HCT116 (cell line): ENCODE results near the gene TCEA3. TPM values are rescaled to one million over a fixed set of nuclear protein-coding genes. Genes with fewer than 3 reads are reported as not detected.

Source experiments
- ATAC-seq: fragments of 200-7000 bp; cut with Tn5 transposase; 2 replicates; pipeline ENCODE4 v1.9.1; 2020; ENCODE audit warnings: mild to moderate bottlenecking, moderate library complexity
- BruUV-seq: library from RNA; stranded (reverse); fragments of 400-500 nt; replicated peaks from 2 replicates; lab custom pipeline; 2021; lab: Mats Ljungman, UMichigan
- CTCF ChIA-PET: fragments of 300-600 bp; sonication (Branson Sonifier 250); formaldehyde crosslinking; loops from one replicate; lab custom pipeline; 2021; ENCODE audit warnings: antibody characterized with exemption; lab: Charles Lee
- POLR2A ChIA-PET: fragments of 300-600, 350-600 bp; sonication (Branson Sonifier 250); formaldehyde crosslinking; loops from one replicate; lab custom pipeline; 2021; ENCODE audit warnings: antibody characterized with exemption; lab: Charles Lee
- RAD21 ChIA-PET, 2 experiments: fragments of 300-600 bp; sonication (Branson Sonifier 250); formaldehyde crosslinking; loops; one replicate each; lab custom pipeline; 2023; ENCODE audit warnings: low total read pairs in 2 of 2; ENCODE audit not compliant: uncharacterized antibody in 2 of 2, unreplicated experiment in 2 of 2, low non-redundant PET in 1 of 2; lab: Charles Lee
- DNase-seq: peaks from one replicate; pipeline ENCODE4 v3.0.0-alpha.2; 2010; ENCODE audit warnings: low read depth, low spot score
- H2AFZ ChIP-seq: fragments of 200-600 bp; shearing (Covaris generic), sonication (generic); 2 replicates; pipeline ENCODE4 v1.6.1; 2017; ENCODE audit warnings: low read depth, mixed run types, mixed read lengths, antibody characterized with exemption, low read length; ENCODE audit not compliant: poor library complexity, severe bottlenecking
- H3K27ac ChIP-seq: 2 replicates; pipeline ENCODE4 v1.5.1; 2012; ENCODE audit warnings: low read depth, low read length
- H3K27me3 ChIP-seq: fragments of 200-600 bp; sonication (generic); 2 replicates; pipeline ENCODE4 v1.6.1; 2016; ENCODE audit warnings: mixed run types, low read length, mixed read lengths; ENCODE audit not compliant: insufficient read depth
- H3K36me3 ChIP-seq, 2 experiments: fragments of 200-500 bp in 1 of 2; fragments of 200-600 bp in 1 of 2; sonication (Bioruptor generic) in 1 of 2; sonication (generic) in 1 of 2; 2 replicates each; pipeline versions ENCODE4 v1.5.1 to v1.6.1; 2014 to 2016; ENCODE audit warnings: low read length in 2 of 2, inconsistent platforms in 1 of 2, mixed read lengths in 1 of 2, mixed run types in 1 of 2; ENCODE audit not compliant: insufficient read depth in 2 of 2, control insufficient read depth in 1 of 2
- H3K4me1 ChIP-seq, 2 experiments: fragments of 200-600 bp in 1 of 2; sonication (generic) in 1 of 2; 2 replicates each; pipeline versions ENCODE4 v1.5.1 to v1.6.1; 2012 to 2017; ENCODE audit warnings: low read length in 2 of 2, inconsistent platforms in 1 of 2, mild to moderate bottlenecking in 1 of 2, mixed read lengths in 1 of 2, mixed run types in 1 of 2, moderate library complexity in 1 of 2; ENCODE audit not compliant: insufficient read depth in 2 of 2, control insufficient read depth in 1 of 2
- H3K4me2 ChIP-seq: fragments of 200-600 bp; sonication (generic); 2 replicates; pipeline ENCODE4 v1.6.1; 2017; ENCODE audit warnings: mixed run types, low read length, mixed read lengths
- H3K4me3 ChIP-seq, 2 experiments: fragments of 200-600 bp in 1 of 2; sonication (generic) in 1 of 2; replicated peaks in 1 of 2; 2 replicates each; pipeline ENCODE4 v1.5.1; 2011 to 2016; ENCODE audit warnings: low read length in 2 of 2, control low read depth in 1 of 2, low read depth in 1 of 2, mild to moderate bottlenecking in 1 of 2, mixed read lengths in 1 of 2, mixed run types in 1 of 2
- H3K79me2 ChIP-seq: fragments of 200-600 bp; sonication (generic); 2 replicates; pipeline ENCODE4 v1.6.1; 2017; ENCODE audit warnings: mild to moderate bottlenecking, mixed run types, low read length, moderate library complexity, mixed read lengths; ENCODE audit not compliant: insufficient read depth
- H3K9ac ChIP-seq: fragments of 200-600 bp; sonication (generic); 2 replicates; pipeline ENCODE4 v1.6.1; 2016; ENCODE audit warnings: low read length, mixed read lengths
- H3K9me2 ChIP-seq: fragments of 200-600 bp; sonication (generic), shearing (Covaris generic); 2 replicates; pipeline ENCODE4 v1.6.1; 2017; ENCODE audit warnings: mixed run types, mild to moderate bottlenecking, moderate library complexity; ENCODE audit not compliant: insufficient read depth
- H3K9me3 ChIP-seq, 2 experiments: fragments of 200-500 bp in 1 of 2; fragments of 200-600 bp in 1 of 2; sonication (Bioruptor generic) in 1 of 2; sonication (generic) in 1 of 2; 2 replicates each; pipeline ENCODE4 v1.6.1; 2014 to 2017; ENCODE audit warnings: low read length in 2 of 2, mixed read lengths in 2 of 2, inconsistent platforms in 1 of 2, low read depth in 1 of 2, mild to moderate bottlenecking in 1 of 2, mixed run types in 1 of 2, moderate library complexity in 1 of 2; ENCODE audit not compliant: control insufficient read depth in 1 of 2, insufficient read depth in 1 of 2
- H4K20me1 ChIP-seq: fragments of 200-600 bp; sonication (generic), shearing (Covaris generic); 2 replicates; pipeline ENCODE4 v1.6.1; 2017; ENCODE audit warnings: mixed run types, mild to moderate bottlenecking, moderate library complexity; ENCODE audit not compliant: insufficient read depth
- ATF3 ChIP-seq: IDR thresholded peaks from 2 replicates; pipeline ENCODE4 v1.6.1; 2012
- CBX3 ChIP-seq: IDR thresholded peaks from 2 replicates; pipeline ENCODE4 v1.6.1; 2012; ENCODE audit warnings: low read depth
- CEBPB ChIP-seq: IDR thresholded peaks from 2 replicates; pipeline ENCODE4 v1.6.1; 2012; ENCODE audit warnings: low read depth
- CTCF ChIP-seq, 3 experiments: fragments of 200-600 bp in 1 of 3; sonication (generic) in 1 of 3; IDR thresholded peaks in 2 of 3; conservative IDR thresholded peaks in 1 of 3; 2 replicates each; pipeline ENCODE4 v1.5.1; 2012 to 2017; ENCODE audit warnings: low read depth in 2 of 3, low read length in 2 of 3, antibody characterized with exemption in 1 of 3, borderline replicate concordance in 1 of 3, control low read depth in 1 of 3, mild to moderate bottlenecking in 1 of 3, mixed read lengths in 1 of 3, mixed run types in 1 of 3, moderate library complexity in 1 of 3; ENCODE audit not compliant: insufficient read depth in 1 of 3
- EGR1 ChIP-seq: IDR thresholded peaks from 2 replicates; pipeline ENCODE4 v1.6.1; 2012; ENCODE audit warnings: low read depth
- EZH2 ChIP-seq: fragments of 200-600 bp; sonication (generic); IDR thresholded peaks from 2 replicates; pipeline ENCODE4 v1.6.1; 2017; ENCODE audit warnings: antibody characterized with exemption, mixed run types
- EZH2phosphoT487 ChIP-seq: fragments of 200-600 bp; IDR thresholded peaks from 2 replicates; pipeline ENCODE4 v1.6.1; 2018; ENCODE audit warnings: antibody characterized with exemption, borderline replicate concordance
- POLR2AphosphoS5 ChIP-seq: IDR thresholded peaks from 2 replicates; pipeline ENCODE4 v1.6.1; 2011; ENCODE audit warnings: mild to moderate bottlenecking, low read depth, low read length, moderate library complexity
- RAD21 ChIP-seq: IDR thresholded peaks from 2 replicates; pipeline ENCODE4 v1.6.1; 2012; ENCODE audit warnings: low read depth, mild to moderate bottlenecking
- SIN3A ChIP-seq: IDR thresholded peaks from 2 replicates; pipeline ENCODE4 v1.6.1; 2012; ENCODE audit warnings: low read depth
- SP1 ChIP-seq: IDR thresholded peaks from 2 replicates; pipeline ENCODE4 v1.6.1; 2012; ENCODE audit warnings: low read depth
- SRF ChIP-seq: IDR thresholded peaks from 2 replicates; pipeline ENCODE4 v1.6.1; 2012; ENCODE audit warnings: low read depth
- TCF7L2 ChIP-seq: IDR thresholded peaks from 2 replicates; pipeline ENCODE4 v1.7.0; 2011; ENCODE audit warnings: borderline replicate concordance, inconsistent platforms; ENCODE audit not compliant: insufficient read depth, insufficient read length; ENCODE audit errors: extremely low read depth
- YY1 ChIP-seq: IDR thresholded peaks from 2 replicates; pipeline ENCODE4 v1.6.1; 2011; ENCODE audit warnings: low read length, low read depth, moderate library complexity, mild to moderate bottlenecking; ENCODE audit not compliant: insufficient replicate concordance; ENCODE audit errors: extremely low read depth
- ZNF274 ChIP-seq: fragments of 200-500 bp; sonication (Bioruptor generic); IDR thresholded peaks from 2 replicates; pipeline ENCODE4 v1.6.1; 2014; ENCODE audit warnings: mild to moderate bottlenecking, low read depth, low read length, inconsistent platforms
- intact Hi-C: fragments of 100-400 bp; cut with micrococcal nuclease; formaldehyde crosslinking; loops from 2 replicates; pipeline ENCODE4 v1.10.0; 2022
- total RNA-seq: library from RNA; stranded (reverse); gene quantifications from one replicate; pipeline ENCODE4 v1.2.1, GENCODE V29; 2021; ENCODE audit not compliant: unreplicated experiment
- TF ChIP-seq, protein P1 (sequence below): IDR thresholded peaks from 2 replicates; pipeline ENCODE4 v1.6.1; 2011; ENCODE audit warnings: mild to moderate bottlenecking, low read length, moderate library complexity; ENCODE audit not compliant: insufficient replicate concordance; ENCODE audit errors: extremely low read depth
- TF ChIP-seq, protein P2 (sequence below): IDR thresholded peaks from 2 replicates; pipeline ENCODE4 v1.6.1; 2012
- TF ChIP-seq, protein P3 (sequence below): IDR thresholded peaks from 2 replicates; pipeline ENCODE4 v1.6.1; 2012; ENCODE audit warnings: low read depth

Gene TCEA3
- total RNA-seq, 1 experiment from 2014 or later = 3.7 TPM

DNA sequence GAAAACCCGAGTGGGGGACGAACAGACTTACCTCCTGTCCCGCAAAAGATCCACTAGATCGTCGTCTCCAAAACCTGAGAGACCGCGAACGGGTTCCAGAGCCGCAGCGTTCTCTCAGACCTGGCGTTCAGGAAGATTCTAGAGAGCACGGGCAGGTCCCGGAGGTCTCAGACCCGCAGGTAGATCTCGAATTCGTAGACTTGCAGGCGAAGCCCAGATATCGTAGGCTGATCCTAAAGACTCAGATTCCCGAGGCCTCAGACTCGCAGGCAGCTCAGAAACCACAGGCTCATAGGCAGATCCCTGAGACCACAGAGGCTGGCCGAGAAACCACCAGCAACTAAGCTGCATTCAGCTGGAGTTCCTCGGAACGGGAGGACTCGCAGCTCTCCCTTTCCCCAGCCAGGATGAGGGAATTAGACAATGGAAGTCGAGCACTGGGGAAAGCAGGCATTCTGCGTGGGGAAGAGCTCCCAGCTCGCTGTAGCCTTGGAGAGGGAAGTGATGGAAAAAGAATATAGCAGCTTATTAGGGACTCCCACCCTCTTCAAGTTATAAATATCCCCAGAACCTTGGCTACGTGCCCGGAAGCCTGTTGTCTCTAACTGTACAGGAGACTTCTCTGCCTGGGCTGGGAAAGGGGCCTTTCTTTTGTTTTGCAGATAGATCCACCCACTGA lies 55.1 kb downstream of the TCEA3 start, which contains the start of gene ZNF436:
TSS of gene ZNF436 (minus strand) at position 502 of the 679 bp plus-strand sequence. CDS start 1,831 bp downstream, outside the sequence.
- DNase-seq (no peak), ATAC-seq (no peak)
- CTCF ChIA-PET = interaction anchor here (3.3 kb wide), 1 partner anchor 34 kb away, joined by 21 read pairs; no protein-coding TSS in a partner anchor
- peaks cover 0 to 4% of the 10 kb centered on the region in 2 experiments; a peak in 2 of 4 replicates for H3K9me3 ChIP-seq
- peaks cover 16% of the 10 kb centered on the region for H3K79me2 ChIP-seq
- H3K4me2 ChIP-seq = peak within 1 kb of the TSS; percentile 100
- POLR2A ChIA-PET = interaction anchor here (3.3 kb wide), 1 partner anchor 25 kb away, joined by 30 read pairs; the partner anchor contains the start of gene HNRNPR
- peak within 1 kb of the TSS; percentile 100 for H2AFZ ChIP-seq
- RAD21 ChIA-PET = no interaction called here
- H3K4me3 ChIP-seq = peak within 1 kb of the TSS; percentile 65 to 69
- no peaks in the 10 kb centered on the region for H3K27me3 ChIP-seq
- H3K9me2 ChIP-seq = no peaks in the 10 kb centered on the region
- H4K20me1 ChIP-seq = no peaks in the 10 kb centered on the region
- intact Hi-C loops = loop anchor here (2.0 kb wide), 1 partner anchor 35 kb away; no protein-coding TSS in a partner anchor
- H3K27ac ChIP-seq = peak within 1 kb of the TSS; percentile 90
- peak within 1 kb of the TSS; percentile 92 for H3K9ac ChIP-seq
- BruUV-seq = TSS peak; percentile 66
- peaks cover 23 to 33% of the 10 kb centered on the region in 2 experiments for H3K4me1 ChIP-seq
- peaks cover 0 to 4% of the 10 kb centered on the region in 2 experiments; a peak in 1 of 4 replicates for H3K36me3 ChIP-seq
- TF ChIP-seq, protein P1, sequence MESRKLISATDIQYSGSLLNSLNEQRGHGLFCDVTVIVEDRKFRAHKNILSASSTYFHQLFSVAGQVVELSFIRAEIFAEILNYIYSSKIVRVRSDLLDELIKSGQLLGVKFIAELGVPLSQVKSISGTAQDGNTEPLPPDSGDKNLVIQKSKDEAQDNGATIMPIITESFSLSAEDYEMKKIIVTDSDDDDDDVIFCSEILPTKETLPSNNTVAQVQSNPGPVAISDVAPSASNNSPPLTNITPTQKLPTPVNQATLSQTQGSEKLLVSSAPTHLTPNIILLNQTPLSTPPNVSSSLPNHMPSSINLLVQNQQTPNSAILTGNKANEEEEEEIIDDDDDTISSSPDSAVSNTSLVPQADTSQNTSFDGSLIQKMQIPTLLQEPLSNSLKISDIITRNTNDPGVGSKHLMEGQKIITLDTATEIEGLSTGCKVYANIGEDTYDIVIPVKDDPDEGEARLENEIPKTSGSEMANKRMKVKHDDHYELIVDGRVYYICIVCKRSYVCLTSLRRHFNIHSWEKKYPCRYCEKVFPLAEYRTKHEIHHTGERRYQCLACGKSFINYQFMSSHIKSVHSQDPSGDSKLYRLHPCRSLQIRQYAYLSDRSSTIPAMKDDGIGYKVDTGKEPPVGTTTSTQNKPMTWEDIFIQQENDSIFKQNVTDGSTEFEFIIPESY = no peak
- TF ChIP-seq YY1 (no peak), ZNF274 (no peak), EZH2 (no peak), EZH2phosphoT487 (no peak), ATF3 (no peak), SIN3A (no peak), SP1 (no peak), RAD21 (no peak), CBX3 (no peak), TCF7L2 (no peak), CEBPB (no peak), EGR1 (no peak), SRF (no peak), CTCF (IDR thresholded peaks at IDR 0.05 in 2 of 3, conservative IDR thresholded peaks at IDR 0.05 in 1 of 3; ENCODE audit: borderline replicate concordance in 1 of 3, insufficient read depth in 1 of 3, low read depth in 2 of 3, low read length in 2 of 3) (no peak), POLR2AphosphoS5 (no peak)
- TF ChIP-seq, protein P2, sequence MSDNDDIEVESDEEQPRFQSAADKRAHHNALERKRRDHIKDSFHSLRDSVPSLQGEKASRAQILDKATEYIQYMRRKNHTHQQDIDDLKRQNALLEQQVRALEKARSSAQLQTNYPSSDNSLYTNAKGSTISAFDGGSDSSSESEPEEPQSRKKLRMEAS = no peak
- TF ChIP-seq, protein P3, sequence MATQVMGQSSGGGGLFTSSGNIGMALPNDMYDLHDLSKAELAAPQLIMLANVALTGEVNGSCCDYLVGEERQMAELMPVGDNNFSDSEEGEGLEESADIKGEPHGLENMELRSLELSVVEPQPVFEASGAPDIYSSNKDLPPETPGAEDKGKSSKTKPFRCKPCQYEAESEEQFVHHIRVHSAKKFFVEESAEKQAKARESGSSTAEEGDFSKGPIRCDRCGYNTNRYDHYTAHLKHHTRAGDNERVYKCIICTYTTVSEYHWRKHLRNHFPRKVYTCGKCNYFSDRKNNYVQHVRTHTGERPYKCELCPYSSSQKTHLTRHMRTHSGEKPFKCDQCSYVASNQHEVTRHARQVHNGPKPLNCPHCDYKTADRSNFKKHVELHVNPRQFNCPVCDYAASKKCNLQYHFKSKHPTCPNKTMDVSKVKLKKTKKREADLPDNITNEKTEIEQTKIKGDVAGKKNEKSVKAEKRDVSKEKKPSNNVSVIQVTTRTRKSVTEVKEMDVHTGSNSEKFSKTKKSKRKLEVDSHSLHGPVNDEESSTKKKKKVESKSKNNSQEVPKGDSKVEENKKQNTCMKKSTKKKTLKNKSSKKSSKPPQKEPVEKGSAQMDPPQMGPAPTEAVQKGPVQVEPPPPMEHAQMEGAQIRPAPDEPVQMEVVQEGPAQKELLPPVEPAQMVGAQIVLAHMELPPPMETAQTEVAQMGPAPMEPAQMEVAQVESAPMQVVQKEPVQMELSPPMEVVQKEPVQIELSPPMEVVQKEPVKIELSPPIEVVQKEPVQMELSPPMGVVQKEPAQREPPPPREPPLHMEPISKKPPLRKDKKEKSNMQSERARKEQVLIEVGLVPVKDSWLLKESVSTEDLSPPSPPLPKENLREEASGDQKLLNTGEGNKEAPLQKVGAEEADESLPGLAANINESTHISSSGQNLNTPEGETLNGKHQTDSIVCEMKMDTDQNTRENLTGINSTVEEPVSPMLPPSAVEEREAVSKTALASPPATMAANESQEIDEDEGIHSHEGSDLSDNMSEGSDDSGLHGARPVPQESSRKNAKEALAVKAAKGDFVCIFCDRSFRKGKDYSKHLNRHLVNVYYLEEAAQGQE = no peak
